GM19193 (cell line): ENCODE measurements around the gene PRKCE.
A peak's percentile ranks its signal among the peaks of the same experiment; 100 is the strongest.

Source experiments
- POLR2A ChIP-seq: IDR thresholded peaks from 4 replicates; pipeline ENCODE4 v1.6.1; 2011; ENCODE audit not compliant: insufficient read depth, insufficient read length; ENCODE audit errors: extremely low read depth

PRKCE gene

DNA sequence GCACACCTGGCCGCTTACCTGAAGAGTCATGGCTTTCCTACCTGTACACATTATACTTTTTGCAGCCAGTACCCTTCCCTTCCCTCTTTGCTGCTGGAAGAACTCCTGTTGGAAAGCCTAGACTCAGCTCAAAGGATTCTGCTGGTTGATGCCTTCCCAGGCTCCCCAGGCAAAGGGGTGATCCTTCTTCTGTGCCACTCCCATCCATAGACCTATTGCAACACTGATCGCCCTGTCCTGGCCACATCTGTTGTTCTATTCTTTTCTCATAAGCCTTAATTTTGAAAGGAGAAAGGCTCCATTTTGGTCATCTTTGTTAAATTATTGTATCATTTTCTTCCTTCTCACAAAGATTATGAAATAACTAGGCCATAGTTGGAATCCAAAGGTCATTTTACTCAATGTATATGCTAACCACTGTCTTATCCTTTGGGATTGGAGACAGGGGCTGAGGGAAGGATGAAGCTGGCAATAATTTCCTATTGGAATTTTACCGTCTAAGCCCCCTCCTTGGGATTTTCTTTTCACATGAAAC, 3.4 kb upstream of the PRKCE start:
- no peak for TF ChIP-seq POLR2A

DNA sequence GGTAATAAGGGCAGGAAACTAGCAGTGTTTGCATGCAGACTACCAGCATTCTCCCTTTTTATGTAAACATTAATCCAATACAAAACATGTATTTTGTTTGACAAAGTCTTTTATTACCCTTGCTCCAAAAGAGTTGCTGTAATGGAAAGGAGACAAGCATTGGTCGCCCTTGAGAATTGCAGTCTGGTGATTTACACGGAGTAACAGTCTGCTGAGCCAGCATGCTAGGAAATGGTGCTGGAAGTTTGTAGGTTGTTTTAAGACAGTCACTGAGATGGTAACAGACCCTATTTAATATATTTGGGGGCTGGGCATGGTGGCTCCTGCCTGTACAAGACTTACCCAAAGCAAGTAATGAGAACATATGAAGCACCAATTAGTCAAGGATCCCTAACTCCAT, 2.8 kb upstream of the PRKCE start:
- no peak for TF ChIP-seq POLR2A

DNA sequence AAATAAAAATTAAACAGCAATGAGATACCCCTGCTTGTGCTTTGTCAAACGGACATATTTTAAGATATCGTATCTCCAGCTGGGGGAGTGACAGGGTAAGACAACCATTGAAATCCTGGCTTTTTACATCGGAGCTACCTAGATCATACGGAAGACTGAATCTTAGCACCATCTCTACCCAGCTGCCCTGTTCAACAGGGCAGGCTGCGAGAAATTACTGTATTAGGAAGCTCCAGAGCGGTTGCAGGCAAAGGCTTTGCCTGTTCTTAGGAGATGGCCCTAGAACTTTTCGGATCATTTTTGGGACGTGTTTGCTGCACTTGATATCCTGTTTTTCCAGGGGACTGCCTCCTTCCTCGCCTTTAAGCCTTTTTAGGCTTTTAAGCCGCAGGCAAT, 2.0 kb upstream of the PRKCE start:
- no peak for TF ChIP-seq POLR2A

DNA sequence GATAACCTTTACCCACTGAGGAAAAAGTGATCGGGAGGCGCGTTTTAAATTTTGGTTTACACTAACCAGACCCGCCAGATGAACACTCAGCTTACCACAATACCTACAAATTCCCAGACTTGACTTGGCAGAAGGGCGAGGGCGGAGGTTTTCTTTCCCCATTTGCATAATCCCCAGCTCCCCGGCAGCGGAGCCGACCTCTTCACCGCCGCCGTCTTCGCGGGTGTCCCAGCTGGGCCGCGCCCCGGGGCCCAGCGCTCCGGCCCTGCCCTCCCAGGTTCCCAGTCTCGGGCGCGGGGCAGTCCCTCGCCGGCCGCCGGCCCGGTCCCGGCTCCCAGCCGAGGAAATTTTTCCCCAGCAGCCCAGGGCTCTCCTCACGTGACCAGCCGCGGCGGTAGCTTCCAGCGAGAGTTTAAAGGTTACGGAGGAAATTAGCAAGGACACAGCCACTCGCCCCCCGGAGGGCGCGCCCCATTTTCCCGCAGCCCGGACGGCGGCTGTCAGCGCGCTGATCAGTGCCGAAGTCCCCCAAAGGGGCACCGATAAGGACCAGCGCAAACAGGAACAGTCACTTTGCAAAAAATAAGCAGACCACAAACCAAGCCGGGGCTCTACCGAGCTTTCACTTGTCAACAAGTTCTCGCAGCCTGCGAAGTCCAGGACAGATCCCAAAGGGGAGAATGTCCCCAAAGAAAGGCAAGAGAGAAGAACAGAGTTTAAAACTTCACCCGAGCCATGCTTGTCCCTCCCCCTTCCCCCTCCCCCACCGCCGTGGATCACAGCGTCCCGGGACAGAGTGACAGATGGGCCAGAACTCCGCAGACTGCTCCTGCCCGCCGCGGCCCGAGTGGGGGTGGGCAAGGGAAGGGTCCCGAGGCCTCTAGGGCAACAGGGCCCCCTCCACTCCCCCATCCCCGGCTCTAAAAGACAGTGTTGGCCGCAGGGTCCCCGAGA, 1.3 kb upstream of the PRKCE start:
- peak; percentile 28 for TF ChIP-seq POLR2A

DNA sequence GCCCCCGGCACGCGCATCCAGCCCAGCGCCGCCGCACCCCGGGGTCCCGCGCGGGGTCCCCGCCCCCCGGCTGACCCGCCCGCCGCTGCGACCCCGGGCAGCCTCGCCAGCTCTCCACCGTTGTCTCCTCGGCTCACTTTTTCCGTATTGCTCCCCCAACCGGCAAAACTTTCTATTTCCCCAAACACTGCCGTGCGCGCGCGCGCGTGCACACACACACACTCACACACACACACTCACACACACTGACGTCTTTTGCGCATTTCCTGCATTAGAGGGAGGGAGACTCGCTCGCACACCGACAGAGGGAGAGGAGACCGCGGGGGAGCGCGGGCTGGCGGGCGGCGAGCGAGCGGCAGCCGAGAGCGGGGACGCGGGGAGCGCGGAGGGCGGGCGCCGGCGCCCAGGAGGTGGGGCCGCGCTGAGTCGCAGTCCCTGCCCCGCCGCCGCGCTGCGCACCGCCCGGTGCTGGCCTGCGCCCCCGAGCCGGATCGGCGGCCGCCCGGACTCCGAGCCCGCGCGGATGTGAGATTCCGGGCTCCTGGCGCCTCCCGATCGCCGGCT, 542 bp upstream of the PRKCE start:
- TF ChIP-seq POLR2A, result peak; percentile 86

DNA sequence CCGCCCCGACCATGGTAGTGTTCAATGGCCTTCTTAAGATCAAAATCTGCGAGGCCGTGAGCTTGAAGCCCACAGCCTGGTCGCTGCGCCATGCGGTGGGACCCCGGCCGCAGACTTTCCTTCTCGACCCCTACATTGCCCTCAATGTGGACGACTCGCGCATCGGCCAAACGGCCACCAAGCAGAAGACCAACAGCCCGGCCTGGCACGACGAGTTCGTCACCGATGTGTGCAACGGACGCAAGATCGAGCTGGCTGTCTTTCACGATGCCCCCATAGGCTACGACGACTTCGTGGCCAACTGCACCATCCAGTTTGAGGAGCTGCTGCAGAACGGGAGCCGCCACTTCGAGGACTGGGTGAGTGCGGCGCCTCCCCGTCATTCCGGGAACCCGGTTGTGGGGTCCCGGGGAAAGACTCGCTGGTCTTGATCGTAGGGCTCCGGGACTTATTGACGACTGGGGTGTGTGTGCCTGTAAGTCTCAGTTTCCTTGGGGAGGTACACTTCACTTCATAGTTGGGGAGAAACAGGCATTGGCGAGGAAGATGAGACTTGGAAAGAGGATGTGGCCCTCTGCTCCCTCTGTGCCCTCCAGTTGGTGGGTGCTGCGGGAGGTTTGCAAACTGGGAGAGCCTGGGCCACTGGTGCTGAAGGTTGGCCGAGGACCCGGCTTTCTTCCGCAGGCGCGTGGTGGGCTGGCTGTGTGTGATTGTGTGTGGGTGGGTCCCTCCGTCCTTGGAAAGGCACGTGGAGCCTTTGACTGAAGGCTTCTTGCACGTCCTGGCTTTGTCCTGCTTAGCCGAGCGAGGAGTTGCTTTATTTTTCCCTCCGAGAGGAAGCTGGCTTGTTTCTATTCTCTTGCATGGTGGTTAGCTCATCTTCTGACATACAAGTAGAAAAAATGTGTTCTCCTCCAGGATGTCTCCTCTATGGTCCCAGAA, 886 bp downstream of the PRKCE start:
- TF ChIP-seq POLR2A, result no peak

DNA sequence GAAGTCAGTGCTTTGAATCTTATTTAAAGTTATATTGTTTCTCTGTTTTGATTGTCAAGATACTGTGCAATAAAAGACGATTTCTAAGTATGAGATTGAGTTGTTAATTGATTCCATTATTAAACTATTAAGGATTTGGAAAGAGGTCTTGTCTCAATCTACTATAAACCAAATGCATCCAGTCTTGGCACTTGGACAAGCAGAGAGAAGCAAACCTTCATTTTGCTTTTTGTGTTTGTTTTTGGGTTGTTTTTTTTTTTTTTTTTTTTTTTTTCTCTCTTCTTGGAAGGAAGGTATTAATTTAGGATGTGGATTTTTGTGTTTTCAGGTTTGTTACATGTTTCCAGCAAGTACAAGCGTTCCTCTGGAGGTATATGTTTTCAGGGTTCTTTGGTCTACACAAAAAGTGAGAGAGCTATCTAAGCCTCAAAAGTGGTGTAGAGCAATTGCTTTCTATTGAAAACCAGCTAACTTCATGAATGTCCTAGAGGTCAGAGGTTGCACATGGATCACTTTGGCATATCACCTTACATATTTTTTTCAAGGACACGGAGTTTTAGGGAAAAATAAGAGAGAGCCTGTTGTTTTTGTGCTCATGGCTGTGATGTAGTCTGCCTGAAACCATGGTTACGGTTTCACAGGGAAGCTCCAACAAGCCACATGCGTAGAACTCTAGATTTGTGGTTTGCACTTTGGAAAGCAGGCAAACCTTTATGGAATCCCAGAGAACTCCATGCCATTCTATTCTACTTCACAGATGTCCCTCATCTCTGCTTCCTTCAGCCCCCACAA, 1.8 kb downstream of the PRKCE start:
- no peak for TF ChIP-seq POLR2A

- TF ChIP-seq POLR2A, result no peak
Measured at GRCh38 chr2:45654250-45654649, 2.8 kb downstream of the PRKCE start.

DNA sequence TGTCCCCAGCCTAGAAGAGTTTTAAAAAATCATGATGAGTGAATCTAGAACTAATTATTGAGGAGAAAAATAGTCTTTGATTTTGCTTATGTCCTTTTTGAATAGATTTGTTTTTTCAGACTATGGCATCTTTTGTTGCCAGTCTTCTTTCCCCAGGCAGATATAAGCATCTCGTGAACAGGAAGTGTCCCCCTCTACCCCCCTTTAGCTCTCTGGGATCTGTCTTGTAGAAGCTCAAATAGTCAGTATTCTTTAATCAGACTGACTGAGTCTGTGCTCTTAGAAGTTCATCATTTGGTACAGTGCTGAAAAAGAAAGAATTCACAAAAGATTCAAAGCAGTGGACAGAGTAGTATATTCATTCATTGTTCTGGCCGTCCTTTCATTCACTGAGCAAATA, 10.4 kb downstream of the PRKCE start:
- no peak for TF ChIP-seq POLR2A

DNA sequence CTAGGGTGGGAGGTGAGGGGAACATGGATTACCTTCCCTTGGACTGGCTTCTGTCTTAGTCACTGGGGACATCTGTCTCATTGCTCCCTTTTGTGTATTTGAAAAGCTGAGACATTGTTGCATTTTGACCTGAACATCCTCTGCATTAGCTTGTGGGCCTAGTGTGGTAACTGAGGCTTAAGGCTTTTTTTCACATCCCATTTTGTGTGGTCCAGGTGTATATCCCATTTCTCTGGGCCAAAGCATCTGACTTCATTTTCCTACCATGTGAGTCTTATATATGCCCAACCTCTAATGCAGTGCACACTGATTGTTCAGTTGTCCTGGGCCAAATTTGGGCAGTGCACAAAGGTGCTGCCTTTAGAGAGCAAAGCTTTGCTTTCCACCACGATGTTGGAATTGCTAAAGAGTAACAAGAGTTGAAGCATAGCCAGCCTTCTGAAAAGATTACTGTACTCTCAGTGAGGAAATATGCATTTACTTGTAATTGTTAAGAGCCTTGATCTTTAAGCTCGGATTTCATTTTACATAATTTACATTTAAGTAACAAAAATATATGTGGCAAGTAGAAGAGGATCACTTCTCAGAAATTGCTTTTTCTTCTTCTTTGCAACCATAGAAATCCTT, 13.3 kb downstream of the PRKCE start:
- no peak for TF ChIP-seq POLR2A

GRCh38 chr2:45668509-45668908, 17.0 kb downstream of the PRKCE start:
- no peak for TF ChIP-seq POLR2A

DNA sequence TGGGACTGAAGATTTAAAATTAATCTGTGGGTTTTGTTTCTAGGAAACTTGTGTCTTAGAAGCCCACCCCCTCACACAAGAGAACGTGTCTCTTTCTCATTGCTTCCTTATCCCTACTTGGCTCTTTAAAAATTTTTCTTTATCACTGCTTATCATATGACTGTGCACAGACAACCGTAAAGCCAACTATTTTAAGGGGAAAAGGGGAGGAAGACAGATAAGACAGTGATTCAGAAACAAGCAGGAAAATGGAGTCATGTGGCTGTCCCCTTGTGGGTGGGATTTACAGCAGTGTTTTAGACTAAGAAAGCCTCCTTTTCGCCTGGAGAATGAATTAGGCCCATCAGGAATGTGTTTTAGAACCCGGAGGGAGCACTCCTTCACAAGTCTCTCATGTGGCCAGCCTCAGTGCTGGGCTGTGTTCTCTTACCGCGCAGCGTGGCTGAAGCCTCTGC, 17.6 kb downstream of the PRKCE start:
- TF ChIP-seq POLR2A, result no peak

- TF ChIP-seq POLR2A, result no peak
Measured at GRCh38 chr2:45670646-45671045, 19.2 kb downstream of the PRKCE start.

- TF ChIP-seq POLR2A, result no peak
Measured at GRCh38 chr2:45672138-45672537, 20.7 kb downstream of the PRKCE start.
